Naive thymus-derived CD4-positive, alpha-beta T cell (primary cell): ENCODE data around the gene ZNF136. TPM values are rescaled to one million over a fixed set of nuclear protein-coding genes. Genes with fewer than 3 reads are reported as not detected.
A peak's percentile ranks its signal among the peaks of the same experiment; 100 is the strongest.

ENCODE experiments used
- ATAC-seq: fragments of 150-1000 bp; cut with Tn5 transposase; 2 replicates; pipeline ENCODE4 v1.10.0; 2021; ENCODE audit warnings: mild to moderate bottlenecking, moderate library complexity
- CTCF ChIA-PET: fragments of 350-600 bp; sonication (Branson Sonifier 250); formaldehyde crosslinking; loops from one replicate; lab custom pipeline; 2021; ENCODE audit warnings: antibody characterized with exemption; lab: Charles Lee
- POLR2A ChIA-PET: fragments of 350-600 bp; sonication (Branson Sonifier 250); formaldehyde crosslinking; loops from one replicate; lab custom pipeline; 2021; ENCODE audit warnings: antibody characterized with exemption, inconsistent platforms; lab: Charles Lee
- DNase-seq, 9 donors: peaks; one replicate each; pipeline versions ENCODE4 v3.0.0 to v3.0.0-alpha.2; 2020 to 2022; ENCODE audit warnings: mixed read lengths in 1 of 9
- H3K27ac ChIP-seq: one replicate; pipeline ENCODE4 v1.7.0; 2013; ENCODE audit warnings: mild to moderate bottlenecking, low read depth, low read length, moderate library complexity
- H3K27me3 ChIP-seq, 2 donors: one replicate each; pipeline ENCODE4 v1.7.0; 2013; ENCODE audit warnings: low read length in 2 of 2, mild to moderate bottlenecking in 2 of 2, moderate library complexity in 2 of 2; ENCODE audit not compliant: control insufficient read depth in 2 of 2, insufficient read depth in 2 of 2
- H3K36me3 ChIP-seq, 3 experiments: 1 replicate in 2 of 3; 2 replicates in 1 of 3; pipeline ENCODE4 v1.7.0; 2013; ENCODE audit warnings: low read length in 3 of 3, mild to moderate bottlenecking in 3 of 3, moderate library complexity in 1 of 3; ENCODE audit not compliant: insufficient read depth in 3 of 3, control insufficient read depth in 2 of 3
- H3K4me1 ChIP-seq, 2 donors: one replicate each; pipeline ENCODE4 v1.7.0; 2013; ENCODE audit warnings: low read length in 2 of 2, mild to moderate bottlenecking in 2 of 2, moderate library complexity in 1 of 2; ENCODE audit not compliant: control insufficient read depth in 2 of 2, insufficient read depth in 2 of 2
- H3K4me3 ChIP-seq: 2 replicates; pipeline ENCODE4 v1.7.0; 2013; ENCODE audit warnings: mild to moderate bottlenecking, low read length
- H3K9me3 ChIP-seq, 3 experiments: 1 replicate in 2 of 3; 2 replicates in 1 of 3; pipeline ENCODE4 v1.7.0; 2013; ENCODE audit warnings: low read length in 3 of 3; ENCODE audit not compliant: control insufficient read depth in 2 of 3
- H3K27ac Mint-ChIP-seq, 9 donors: one replicate each; pipeline ENCODE4 v1.8.0; 2020 to 2022; ENCODE audit warnings: mixed read lengths in 9 of 9, mild to moderate bottlenecking in 8 of 9, moderate library complexity in 5 of 9, inconsistent platforms in 2 of 9
- H3K27me3 Mint-ChIP-seq, 5 donors: one replicate each; pipeline ENCODE4 v1.8.0; 2021 to 2022; ENCODE audit warnings: mixed read lengths in 5 of 5, mild to moderate bottlenecking in 1 of 5
- H3K36me3 Mint-ChIP-seq, 5 donors: one replicate each; pipeline ENCODE4 v1.8.0; 2020 to 2022; ENCODE audit warnings: mixed read lengths in 5 of 5, mild to moderate bottlenecking in 3 of 5, inconsistent platforms in 1 of 5
- H3K4me1 Mint-ChIP-seq, 7 donors: one replicate each; pipeline ENCODE4 v1.8.0; 2020 to 2022; ENCODE audit warnings: mixed read lengths in 7 of 7, mild to moderate bottlenecking in 3 of 7, inconsistent platforms in 1 of 7
- H3K4me3 Mint-ChIP-seq, 10 donors: one replicate each; pipeline ENCODE4 v1.8.0; 2020 to 2022; ENCODE audit warnings: mild to moderate bottlenecking in 10 of 10, mixed read lengths in 10 of 10, moderate library complexity in 6 of 10, inconsistent platforms in 2 of 10
- H3K9me3 Mint-ChIP-seq, 11 donors: one replicate each; pipeline ENCODE4 v1.8.0; 2020 to 2022; ENCODE audit warnings: mixed read lengths in 11 of 11, mild to moderate bottlenecking in 4 of 11, inconsistent platforms in 1 of 11, moderate library complexity in 1 of 11
- intact Hi-C, 2 donors: fragments of 100-400 bp; cut with micrococcal nuclease; formaldehyde crosslinking; loops; one replicate each; pipeline ENCODE4 v1.15.1; 2023
- polyA plus RNA-seq, 2 donors: library from polyadenylated mRNA; unstranded; fragments of 300-500 nt; fragmentation: Illumina TruSeq; gene quantifications; one replicate each; pipeline ENCODE4 v1.2.3, GENCODE V29; 2021
- total RNA-seq, 6 experiments: library from RNA in 5 of 6; stranded (reverse) in 5 of 6; gene quantifications; 1 replicate in 5 of 6; 2 replicates in 1 of 6; pipeline ENCODE4 v1.2.3 and lab custom pipeline; 2021 to 2026

ZNF136 gene
- total and polyA plus RNA-seq, 7 experiments from 2014 or later: 14.0 to 36.8 (median 23.9) TPM

- intact Hi-C loops: no loop called here
- Mint-ChIP-seq H3K4me1 (peaks cover 25 to 43% (median 35%) of the 10 kb centered on the region in 7 donors), H3K36me3 (peaks cover 22 to 53% (median 43%) of the 10 kb centered on the region in 5 donors), H3K4me3 (peak overlapping the region in 7 of 10 donors; percentile 7 to 84 (median 46)), H3K27ac (peak overlapping the region in 6 of 9 donors; percentile 17 to 71 (median 44)), H3K9me3 (peaks cover 0 to 38% (median 19%) of the 10 kb centered on the region in 11 donors), H3K27me3 (no peaks in the 10 kb centered on the region)
- ChIA-PET POLR2A (no interaction called here), CTCF (interaction anchor here (0.7 to 1.8 kb wide), 5 partner anchors 46 to 340 kb away, joined by 3 to 8 read pairs (median 6); partner anchors contain the start of genes ZNF491 and ZNF700)
- H3K4me3 ChIP-seq: no peak overlapping the region
- peak; percentile 32 for ATAC-seq
- DNase-seq: peak in 6 of 9 donors; percentile 10 to 52 (median 28)
- no peaks in the 10 kb centered on the region for H3K27me3 ChIP-seq
- H3K27ac ChIP-seq: no peak overlapping the region
- H3K9me3 ChIP-seq: peaks cover 0 to 19% (median 12%) of the 10 kb centered on the region in 3 experiments
- H3K4me1 ChIP-seq: peaks cover 18 to 24% of the 10 kb centered on the region in 2 donors
- peaks cover 0 to 41% (median 18%) of the 10 kb centered on the region in 3 experiments for H3K36me3 ChIP-seq
Measured at GRCh38 chr19:12137221-12137940, 25.5 kb upstream of the ZNF136 start.

- peaks cover 0 to 19% (median 5%) of the 10 kb centered on the region in 11 donors for H3K9me3 Mint-ChIP-seq
- H3K27me3 Mint-ChIP-seq: no peaks in the 10 kb centered on the region
- H3K4me1 Mint-ChIP-seq: peaks cover 25 to 44% (median 35%) of the 10 kb centered on the region in 7 donors
- no peak for ATAC-seq
- ChIA-PET POLR2A (no interaction called here), CTCF (interaction anchor here (1.3 kb wide), 1 partner anchor 257 kb away, joined by 3 read pairs; no protein-coding TSS in a partner anchor)
- Histone ChIP-seq H3K4me3 (peak overlapping the region; percentile 74), H3K27ac (peak overlapping the region; percentile 77), H3K9me3 (peaks cover 0 to 2% (median 0%) of the 10 kb centered on the region in 3 experiments), H3K4me1 (peaks cover 18 to 24% of the 10 kb centered on the region in 2 donors), H3K36me3 (peaks cover 0 to 22% (median 6%) of the 10 kb centered on the region in 3 experiments), H3K27me3 (no peaks in the 10 kb centered on the region)
- DNase-seq: peak in 2 of 9 donors; percentile 11 to 21
- intact Hi-C loops: no loop called here
- H3K36me3 Mint-ChIP-seq: peaks cover 11 to 35% (median 24%) of the 10 kb centered on the region in 5 donors
- peak overlapping the region in 6 of 9 donors; percentile 10 to 84 (median 28) for H3K27ac Mint-ChIP-seq
- peak overlapping the region; percentile 82 to 96 (median 89) for H3K4me3 Mint-ChIP-seq
Measured at GRCh38 chr19:12139269-12139668, 23.6 kb upstream of the ZNF136 start.

GRCh38 chr19:12139885-12140544 lies 22.9 kb upstream of the ZNF136 start, which contains the start of gene ZNF20:
Gene ZNF20, minus strand, starts transcription at chr19:12140350. Its CDS starts 168 bp downstream, at chr19:12140182.
- peaks cover 18 to 24% of the 10 kb centered on the region in 2 donors for H3K4me1 ChIP-seq
- intact Hi-C loops: loop anchor here (1.0 to 5.0 kb wide), 11 partner anchors 16 to 603 kb away; partner anchors contain the start of genes ZNF136 (in 2 of the 2), ZNF440 (in 1 of the 2), ZNF563 (in 1 of the 2) and ZNF625 (in 1 of the 2)
- Mint-ChIP-seq H3K4me1 (peaks cover 25 to 44% (median 35%) of the 10 kb centered on the region in 7 donors), H3K27me3 (no peaks in the 10 kb centered on the region), H3K27ac (peak within 1 kb of the TSS; percentile 40 to 96 (median 79)), H3K4me3 (peak within 1 kb of the TSS; percentile 82 to 96 (median 89)), H3K9me3 (peaks cover 0 to 14% (median 5%) of the 10 kb centered on the region in 11 donors), H3K36me3 (peaks cover 11 to 31% (median 18%) of the 10 kb centered on the region in 5 donors)
- DNase-seq (peak; percentile 68 to 90 (median 72)), ATAC-seq (peak; percentile 95)
- peak within 1 kb of the TSS; percentile 74 for H3K4me3 ChIP-seq
- POLR2A ChIA-PET: interaction anchor here (1.0 to 1.9 kb wide), 6 partner anchors 12 to 216 kb away, joined by 3 to 10 read pairs (median 4); partner anchors contain the start of genes ZNF136, ZNF563 and ZNF763
- peak within 1 kb of the TSS; percentile 77 for H3K27ac ChIP-seq
- CTCF ChIA-PET: interaction anchor here (0.5 to 2.4 kb wide), 14 partner anchors 19 to 1000 kb away, joined by 3 to 28 read pairs (median 6); partner anchors contain the start of genes ZNF491, ZNF700 and ZNF763
- H3K27me3 ChIP-seq: no peaks in the 10 kb centered on the region
- peaks cover 0 to 2% (median 0%) of the 10 kb centered on the region in 3 experiments for H3K9me3 ChIP-seq
- H3K36me3 ChIP-seq: peaks cover 0 to 16% (median 2%) of the 10 kb centered on the region in 3 experiments

GRCh38 chr19:12140545-12141404 lies 22.1 kb upstream of the ZNF136 start:
- ATAC-seq: peak; percentile 83
- peaks cover 25 to 44% (median 35%) of the 10 kb centered on the region in 7 donors for H3K4me1 Mint-ChIP-seq
- Histone ChIP-seq H3K27ac (peak overlapping the region; percentile 77), H3K9me3 (peaks cover 0 to 9% (median 7%) of the 10 kb centered on the region in 3 experiments), H3K4me3 (peak overlapping the region; percentile 74), H3K36me3 (peaks cover 0 to 16% (median 0%) of the 10 kb centered on the region in 3 experiments), H3K4me1 (peaks cover 18 to 24% of the 10 kb centered on the region in 2 donors), H3K27me3 (no peaks in the 10 kb centered on the region)
- H3K27me3 Mint-ChIP-seq: no peaks in the 10 kb centered on the region
- ChIA-PET POLR2A (interaction anchor here (1.0 to 1.9 kb wide), 6 partner anchors 11 to 217 kb away, joined by 3 to 10 read pairs (median 4); partner anchors contain the start of genes ZNF136, ZNF563 and ZNF763), CTCF (interaction anchor here (0.5 to 2.4 kb wide), 18 partner anchors 18 to 1001 kb away, joined by 3 to 28 read pairs (median 4); partner anchors contain the start of genes ZNF491, ZNF700 and ZNF763)
- intact Hi-C loops: loop anchor here (1.0 to 5.0 kb wide), 18 partner anchors 14 to 604 kb away; partner anchors contain the start of genes ZNF136 (in 2 of the 2), ZNF440 (in 1 of the 2), ZNF563 (in 1 of the 2) and ZNF625 (in 1 of the 2)
- H3K27ac Mint-ChIP-seq: peak overlapping the region in 8 of 9 donors; percentile 42 to 96 (median 82)
- peaks cover 0 to 17% (median 9%) of the 10 kb centered on the region in 11 donors for H3K9me3 Mint-ChIP-seq
- H3K4me3 Mint-ChIP-seq: peak overlapping the region; percentile 82 to 96 (median 89)
- H3K36me3 Mint-ChIP-seq: peaks cover 15 to 33% (median 18%) of the 10 kb centered on the region in 5 donors
- DNase-seq: peak; percentile 70 to 85 (median 80)

GRCh38 chr19:12141405-12141736 lies 21.5 kb upstream of the ZNF136 start:
- ChIA-PET CTCF (interaction anchor here (0.6 to 2.4 kb wide), 11 partner anchors 18 to 344 kb away, joined by 3 to 28 read pairs (median 8); partner anchors contain the start of genes ZNF491 and ZNF700), POLR2A (interaction anchor here (1.2 to 1.9 kb wide), 3 partner anchors 22 to 192 kb away, joined by 3 to 10 read pairs (median 4); partner anchors contain the start of genes ZNF136 and ZNF563)
- Histone ChIP-seq H3K36me3 (peaks cover 0 to 19% (median 0%) of the 10 kb centered on the region in 3 experiments), H3K4me1 (peaks cover 18 to 24% of the 10 kb centered on the region in 2 donors), H3K27ac (no peak overlapping the region), H3K27me3 (no peaks in the 10 kb centered on the region), H3K9me3 (peaks cover 0 to 15% (median 8%) of the 10 kb centered on the region in 3 experiments), H3K4me3 (no peak overlapping the region)
- peak overlapping the region in 5 of 9 donors; percentile 52 to 96 (median 89) for H3K27ac Mint-ChIP-seq
- no peak for DNase-seq
- no peak for ATAC-seq
- intact Hi-C loops: loop anchor here (1.0 to 5.0 kb wide), 13 partner anchors 15 to 605 kb away; partner anchors contain the start of genes ZNF136 (in 1 of the 2), ZNF440 (in 1 of the 2), ZNF563 (in 1 of the 2) and ZNF69 (in 1 of the 2)
- H3K9me3 Mint-ChIP-seq: peaks cover 0 to 21% (median 12%) of the 10 kb centered on the region in 11 donors
- H3K36me3 Mint-ChIP-seq: peaks cover 20 to 37% (median 22%) of the 10 kb centered on the region in 5 donors
- no peaks in the 10 kb centered on the region for H3K27me3 Mint-ChIP-seq
- H3K4me3 Mint-ChIP-seq: peak overlapping the region in 9 of 10 donors; percentile 82 to 96 (median 89)
- peaks cover 25 to 44% (median 35%) of the 10 kb centered on the region in 7 donors for H3K4me1 Mint-ChIP-seq
